ENCODE data around the gene DEUP1. TPM values are rescaled to one million over a fixed set of nuclear protein-coding genes. Genes with fewer than 3 reads are reported as not detected.

Gene DEUP1
- total RNA-seq, 1 donor: not detected

- Histone ChIP-seq H3K9me3 (ENCODE audit: low read depth, low read length) (no peaks in the 10 kb centered on the region), H3K4me3 (ENCODE audit: low read length) (no peak overlapping the region), H3K27me3 (ENCODE audit: insufficient read depth, low read length) (peaks cover 9% of the 10 kb centered on the region), H3K4me1 (ENCODE audit: insufficient read depth, low read length) (no peaks in the 10 kb centered on the region)
Observed at GRCh38 chr11:93323747-93324146, 6.8 kb upstream of the DEUP1 start.

- Histone ChIP-seq H3K4me3 (ENCODE audit: low read length) (no peak overlapping the region), H3K27me3 (ENCODE audit: insufficient read depth, low read length) (peaks cover 16% of the 10 kb centered on the region), H3K9me3 (ENCODE audit: low read depth, low read length) (no peaks in the 10 kb centered on the region), H3K4me1 (ENCODE audit: insufficient read depth, low read length) (no peaks in the 10 kb centered on the region)
Observed at GRCh38 chr11:93324500-93324899, 6.0 kb upstream of the DEUP1 start.

- Histone ChIP-seq H3K27me3 (ENCODE audit: insufficient read depth, low read length) (peaks cover 34% of the 10 kb centered on the region), H3K4me3 (ENCODE audit: low read length) (no peak overlapping the region), H3K9me3 (ENCODE audit: low read depth, low read length) (no peaks in the 10 kb centered on the region), H3K4me1 (ENCODE audit: insufficient read depth, low read length) (no peaks in the 10 kb centered on the region)
Observed at GRCh38 chr11:93326681-93327080, 3.9 kb upstream of the DEUP1 start.

GRCh38 chr11:93329936-93330445 lies 551 bp upstream of the DEUP1 start:
- Histone ChIP-seq H3K9me3 (ENCODE audit: low read depth, low read length) (no peaks in the 10 kb centered on the region), H3K27me3 (ENCODE audit: insufficient read depth, low read length) (peaks cover 36% of the 10 kb centered on the region), H3K4me3 (ENCODE audit: low read length) (no peak overlapping the region), H3K4me1 (ENCODE audit: insufficient read depth, low read length) (no peaks in the 10 kb centered on the region)

GRCh38 chr11:93340223-93340622 lies 9.7 kb downstream of the DEUP1 start:
- Histone ChIP-seq H3K4me1 (ENCODE audit: insufficient read depth, low read length) (no peaks in the 10 kb centered on the region), H3K27me3 (ENCODE audit: insufficient read depth, low read length) (no peaks in the 10 kb centered on the region), H3K4me3 (ENCODE audit: low read length) (no peak overlapping the region)

GRCh38 chr11:93344855-93345333 lies 14.4 kb downstream of the DEUP1 start:
- no peak overlapping the region for H3K4me3 ChIP-seq (ENCODE audit: low read length)
- H3K4me1 ChIP-seq (ENCODE audit: insufficient read depth, low read length): no peaks in the 10 kb centered on the region
- H3K9me3 ChIP-seq (ENCODE audit: low read depth, low read length): no peaks in the 10 kb centered on the region
- H3K27me3 ChIP-seq (ENCODE audit: insufficient read depth, low read length): no peaks in the 10 kb centered on the region

More at GRCh38 chr11:93340223-93340622, 9.7 kb downstream of the DEUP1 start:
- H3K9me3 ChIP-seq (ENCODE audit: low read depth, low read length): no peaks in the 10 kb centered on the region

- Histone ChIP-seq H3K4me1 (ENCODE audit: insufficient read depth, low read length) (no peaks in the 10 kb centered on the region), H3K9me3 (ENCODE audit: low read depth, low read length) (no peaks in the 10 kb centered on the region), H3K27me3 (ENCODE audit: insufficient read depth, low read length) (no peaks in the 10 kb centered on the region)
Observed at GRCh38 chr11:93348930-93349329, 18.4 kb downstream of the DEUP1 start.

GRCh38 chr11:93350835-93351234 lies 20.3 kb downstream of the DEUP1 start:
- H3K9me3 ChIP-seq (ENCODE audit: low read depth, low read length): no peaks in the 10 kb centered on the region
- no peaks in the 10 kb centered on the region for H3K4me1 ChIP-seq (ENCODE audit: insufficient read depth, low read length)
- no peaks in the 10 kb centered on the region for H3K27me3 ChIP-seq (ENCODE audit: insufficient read depth, low read length)
- no peak overlapping the region for H3K4me3 ChIP-seq (ENCODE audit: low read length)

More at GRCh38 chr11:93348930-93349329, 18.4 kb downstream of the DEUP1 start:
- no peak overlapping the region for H3K4me3 ChIP-seq (ENCODE audit: low read length)

- no peaks in the 10 kb centered on the region for H3K27me3 ChIP-seq (ENCODE audit: insufficient read depth, low read length)
- no peak overlapping the region for H3K4me3 ChIP-seq (ENCODE audit: low read length)
- no peaks in the 10 kb centered on the region for H3K4me1 ChIP-seq (ENCODE audit: insufficient read depth, low read length)
- peaks cover 14% of the 10 kb centered on the region for H3K9me3 ChIP-seq (ENCODE audit: low read depth, low read length)
Observed at GRCh38 chr11:93359396-93359795, 28.9 kb downstream of the DEUP1 start.

- H3K4me3 ChIP-seq (ENCODE audit: low read length): no peak overlapping the region
Observed at GRCh38 chr11:93361435-93361834, 30.9 kb downstream of the DEUP1 start.

GRCh38 chr11:93368022-93368421 lies 37.5 kb downstream of the DEUP1 start:
- no peaks in the 10 kb centered on the region for H3K27me3 ChIP-seq (ENCODE audit: insufficient read depth, low read length)
- no peaks in the 10 kb centered on the region for H3K4me1 ChIP-seq (ENCODE audit: insufficient read depth, low read length)
- H3K9me3 ChIP-seq (ENCODE audit: low read depth, low read length): no peaks in the 10 kb centered on the region
- H3K4me3 ChIP-seq (ENCODE audit: low read length): no peak overlapping the region

More at GRCh38 chr11:93361435-93361834, 30.9 kb downstream of the DEUP1 start:
- Histone ChIP-seq H3K9me3 (ENCODE audit: low read depth, low read length) (peaks cover 14% of the 10 kb centered on the region), H3K27me3 (ENCODE audit: insufficient read depth, low read length) (no peaks in the 10 kb centered on the region), H3K4me1 (ENCODE audit: insufficient read depth, low read length) (no peaks in the 10 kb centered on the region)

- H3K4me1 ChIP-seq (ENCODE audit: insufficient read depth, low read length): no peaks in the 10 kb centered on the region
- H3K4me3 ChIP-seq (ENCODE audit: low read length): no peak overlapping the region
- no peaks in the 10 kb centered on the region for H3K27me3 ChIP-seq (ENCODE audit: insufficient read depth, low read length)
- no peaks in the 10 kb centered on the region for H3K9me3 ChIP-seq (ENCODE audit: low read depth, low read length)
Observed at GRCh38 chr11:93370260-93370659, 39.7 kb downstream of the DEUP1 start.

- no peaks in the 10 kb centered on the region for H3K4me1 ChIP-seq (ENCODE audit: insufficient read depth, low read length)
- H3K9me3 ChIP-seq (ENCODE audit: low read depth, low read length): no peaks in the 10 kb centered on the region
- no peak overlapping the region for H3K4me3 ChIP-seq (ENCODE audit: low read length)
- H3K27me3 ChIP-seq (ENCODE audit: insufficient read depth, low read length): peaks cover 2% of the 10 kb centered on the region
Observed at GRCh38 chr11:93389737-93390136, 59.2 kb downstream of the DEUP1 start.

- Histone ChIP-seq H3K4me3 (ENCODE audit: low read length) (no peak overlapping the region), H3K27me3 (ENCODE audit: insufficient read depth, low read length) (peaks cover 2% of the 10 kb centered on the region), H3K4me1 (ENCODE audit: insufficient read depth, low read length) (no peaks in the 10 kb centered on the region), H3K9me3 (ENCODE audit: low read depth, low read length) (no peaks in the 10 kb centered on the region)
Observed at GRCh38 chr11:93392867-93393266, 62.3 kb downstream of the DEUP1 start.

GRCh38 chr11:93393386-93393785 lies 62.8 kb downstream of the DEUP1 start:
- peaks cover 1% of the 10 kb centered on the region for H3K27me3 ChIP-seq (ENCODE audit: insufficient read depth, low read length)
- no peak overlapping the region for H3K4me3 ChIP-seq (ENCODE audit: low read length)
- H3K9me3 ChIP-seq (ENCODE audit: low read depth, low read length): no peaks in the 10 kb centered on the region
- no peaks in the 10 kb centered on the region for H3K4me1 ChIP-seq (ENCODE audit: insufficient read depth, low read length)

GRCh38 chr11:93394488-93394887 lies 63.9 kb downstream of the DEUP1 start:
- Histone ChIP-seq H3K9me3 (ENCODE audit: low read depth, low read length) (no peaks in the 10 kb centered on the region), H3K27me3 (ENCODE audit: insufficient read depth, low read length) (no peaks in the 10 kb centered on the region), H3K4me3 (ENCODE audit: low read length) (no peak overlapping the region), H3K4me1 (ENCODE audit: insufficient read depth, low read length) (no peaks in the 10 kb centered on the region)

All from mononuclear cell (primary cell).